CD4-positive, alpha-beta T cell treated with Interleukin-15 for 1 hour (primary cell): ENCODE measurements around the gene SLC27A6.
"Not testable (repeated sequence)": the region's sequence is repeated elsewhere in the genome, so short reads cannot be mapped to it uniquely, and the experiment has no call there.

Experiments used
- DNase-seq: peaks from one replicate; pipeline ENCODE4 v3.0.0-alpha.2; 2020

SLC27A6 gene

GRCh38 chr5:128965011-128965637 lies at the start of gene SLC27A6:
SLC27A6 (plus strand) TSS chr5:128965488; CDS start chr5:128966138, 650 bp downstream.
- DNase-seq: no peak

- no peak for DNase-seq
Measured at GRCh38 chr5:128919542-128919941, 45.7 kb upstream of the SLC27A6 start.

GRCh38 chr5:128920345-128921215 lies 44.7 kb upstream of the SLC27A6 start:
- DNase-seq: no peak

- DNase-seq: no peak
Measured at GRCh38 chr5:128924299-128924698, 41.0 kb upstream of the SLC27A6 start.

- DNase-seq: no peak
Measured at GRCh38 chr5:128925973-128926372, 39.3 kb upstream of the SLC27A6 start.

- no peak for DNase-seq
Measured at GRCh38 chr5:128927644-128928043, 37.6 kb upstream of the SLC27A6 start.

- DNase-seq: not testable (repeated sequence)
Measured at GRCh38 chr5:128932232-128932631, 33.1 kb upstream of the SLC27A6 start.

- not testable (repeated sequence) for DNase-seq
Measured at GRCh38 chr5:128943100-128943499, 22.2 kb upstream of the SLC27A6 start.

- no peak for DNase-seq
Measured at GRCh38 chr5:128949847-128950546, 15.3 kb upstream of the SLC27A6 start.

GRCh38 chr5:128951301-128951700 lies 14.0 kb upstream of the SLC27A6 start:
- not testable (repeated sequence) for DNase-seq

- no peak for DNase-seq
Measured at GRCh38 chr5:128956164-128956563, 9.1 kb upstream of the SLC27A6 start.

GRCh38 chr5:128962211-128962610 lies 3.1 kb upstream of the SLC27A6 start:
- no peak for DNase-seq

- DNase-seq: no peak
Measured at GRCh38 chr5:128965638-128966302, 482 bp downstream of the SLC27A6 start.

GRCh38 chr5:128966375-128966774 lies 1.1 kb downstream of the SLC27A6 start:
- DNase-seq: no peak

GRCh38 chr5:128966846-128967245 lies 1.6 kb downstream of the SLC27A6 start:
- DNase-seq: no peak

GRCh38 chr5:128973244-128973643 lies 8.0 kb downstream of the SLC27A6 start:
- DNase-seq: no peak

GRCh38 chr5:128974567-128974966 lies 9.3 kb downstream of the SLC27A6 start:
- no peak for DNase-seq

GRCh38 chr5:128979761-128980160 lies 14.5 kb downstream of the SLC27A6 start:
- no peak for DNase-seq

GRCh38 chr5:128980917-128981316 lies 15.6 kb downstream of the SLC27A6 start:
- DNase-seq: no peak

GRCh38 chr5:128984480-128984879 lies 19.2 kb downstream of the SLC27A6 start:
- no peak for DNase-seq

- DNase-seq: no peak
Measured at GRCh38 chr5:128988476-128988875, 23.2 kb downstream of the SLC27A6 start.

- DNase-seq: no peak
Measured at GRCh38 chr5:129001841-129002526, 36.7 kb downstream of the SLC27A6 start.

- no peak for DNase-seq
Measured at GRCh38 chr5:129002527-129002842, 37.2 kb downstream of the SLC27A6 start.
